ENCODE data around the gene DDX52. TPM values are rescaled to one million over a fixed set of nuclear protein-coding genes. Genes with fewer than 3 reads are reported as not detected.

DDX52 gene, protein sequence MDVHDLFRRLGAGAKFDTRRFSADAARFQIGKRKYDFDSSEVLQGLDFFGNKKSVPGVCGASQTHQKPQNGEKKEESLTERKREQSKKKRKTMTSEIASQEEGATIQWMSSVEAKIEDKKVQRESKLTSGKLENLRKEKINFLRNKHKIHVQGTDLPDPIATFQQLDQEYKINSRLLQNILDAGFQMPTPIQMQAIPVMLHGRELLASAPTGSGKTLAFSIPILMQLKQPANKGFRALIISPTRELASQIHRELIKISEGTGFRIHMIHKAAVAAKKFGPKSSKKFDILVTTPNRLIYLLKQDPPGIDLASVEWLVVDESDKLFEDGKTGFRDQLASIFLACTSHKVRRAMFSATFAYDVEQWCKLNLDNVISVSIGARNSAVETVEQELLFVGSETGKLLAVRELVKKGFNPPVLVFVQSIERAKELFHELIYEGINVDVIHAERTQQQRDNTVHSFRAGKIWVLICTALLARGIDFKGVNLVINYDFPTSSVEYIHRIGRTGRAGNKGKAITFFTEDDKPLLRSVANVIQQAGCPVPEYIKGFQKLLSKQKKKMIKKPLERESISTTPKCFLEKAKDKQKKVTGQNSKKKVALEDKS
- 43.4 and 169 TPM in 2 replicates for total RNA-seq (2011; cell fraction: chromatin; rRNA removed; ENCODE audit: low replicate concordance)
- 26.5 and 30.1 TPM in 2 replicates for total RNA-seq (2011; cell fraction: nucleolus; rRNA removed)
- 63.9 and 100 TPM in 2 replicates for total RNA-seq (2011; cell fraction: nucleoplasm; rRNA removed)
- total RNA-seq (2014; rRNA removed): 19.1 and 22.1 TPM in 2 replicates
- total RNA-seq (2014; rRNA removed; fragmentation: Illumina TruSeq; extraction: Trizol): 50.5 and 59.2 TPM in 2 replicates
- 33.3 and 39.5 TPM in 2 replicates for total RNA-seq (2015; rRNA removed; fragmentation: Illumina TruSeq; extraction: Trizol)
- total RNA-seq (2021): 37.0 and 37.6 TPM in 2 replicates
- polyA plus RNA-seq (2011; rRNA removed): 11.6 and 22.0 TPM in 2 replicates
- polyA plus RNA-seq (2011; cell fraction: cytosol; rRNA removed): 7.6 and 13.0 TPM in 2 replicates
- 17.6 and 28.7 TPM in 2 replicates for polyA plus RNA-seq (2011; cell fraction: nucleus; rRNA removed)
- 20.0 and 20.6 TPM in 2 replicates for polyA plus RNA-seq (2012)
- polyA plus RNA-seq (2014; fragmentation: Illumina TruSeq; extraction: Trizol): 38.3 and 50.1 TPM in 2 replicates
- polyA plus RNA-seq (2014; fragmentation: Nextera tagmentation; extraction: Ambion mirVana): 10 to 100 TPM; 30.2 to 34.8 TPM
- 20.8 and 24.2 TPM in 2 replicates for polyA plus RNA-seq (2014; rRNA removed)
- 25.0 and 39.3 TPM in 2 replicates for polyA minus RNA-seq (2011; rRNA and poly(A)+ RNA removed)
- polyA minus RNA-seq (2011; cell fraction: cytosol; rRNA and poly(A)+ RNA removed): 5.3 and 19.6 TPM in 2 replicates
- polyA minus RNA-seq (2011; cell fraction: nucleus; rRNA and poly(A)+ RNA removed): 18.3 and 19.4 TPM in 2 replicates
- percentile 86 among the genes with signal in this experiment for Bru-seq, nascent RNA
- BruChase-seq, experiment 1, labeled RNA remaining after a 2-hour chase: percentile 89 among the genes with signal in this experiment
- BruChase-seq, experiment 2, labeled RNA remaining after a 6-hour chase: percentile 88 among the genes with signal in this experiment
- long read RNA-seq, experiment 1, full-length matches to known transcripts: 100 of 178 reads
- long read RNA-seq, experiment 1, partial matches to known transcripts: 31 of 178 reads
- long read RNA-seq, experiment 1, other reads (novel, unspliced or antisense): 47 of 178 reads
- long read RNA-seq, experiment 2, full-length matches to known transcripts: 16 of 51 reads
- long read RNA-seq, experiment 2, partial matches to known transcripts: 26 of 51 reads
- long read RNA-seq, experiment 2, other reads (novel, unspliced or antisense): 9 of 51 reads
- long read RNA-seq, experiment 3, full-length matches to known transcripts: 8 of 55 reads
- long read RNA-seq, experiment 3, partial matches to known transcripts: 39 of 55 reads
- long read RNA-seq, experiment 3, other reads (novel, unspliced or antisense): 8 of 55 reads

DNA sequence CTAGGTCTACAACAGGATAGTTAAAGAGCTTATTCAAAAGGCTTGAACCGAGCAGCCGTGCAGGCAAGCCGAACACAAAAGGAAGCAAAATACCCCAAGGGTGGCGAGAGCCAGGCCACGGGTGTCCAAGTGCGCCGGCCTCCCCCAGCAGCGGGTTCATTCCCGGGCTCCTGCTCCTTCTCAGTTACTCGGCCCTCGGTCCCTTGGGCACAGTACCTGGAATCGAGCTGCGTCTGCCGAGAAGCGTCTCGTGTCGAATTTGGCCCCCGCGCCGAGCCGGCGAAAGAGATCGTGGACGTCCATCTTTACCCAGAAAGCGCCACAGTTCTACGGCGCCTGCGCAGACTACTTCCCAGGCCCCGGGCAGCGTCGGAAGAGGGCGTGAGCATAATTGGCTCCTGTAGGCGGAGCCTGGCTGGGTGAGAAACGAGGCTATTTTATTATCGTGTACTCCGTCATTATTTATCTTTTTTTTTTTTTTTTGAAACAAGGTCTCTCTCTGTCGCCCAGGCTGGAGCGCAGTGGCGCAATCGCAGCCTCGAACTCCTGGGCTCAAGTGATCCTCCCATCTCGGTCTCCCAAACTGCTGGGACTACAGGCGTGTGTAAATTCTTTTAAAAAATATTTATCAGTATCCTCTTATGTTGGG, at the start of gene DDX52:
Gene DDX52 (minus strand): TSS at position 329 of the 649 bp plus-strand sequence. CDS start 26 bp downstream, at position 303.
- ChIA-PET POLR2A (interaction anchor here (1.4 to 2.0 kb wide), 2 partner anchors 12 to 34 kb away, joined by 3 to 7 read pairs; partner anchors contain the start of gene SYNRG), CTCF (ENCODE audit: low intra/inter-chr PET ratio) (no interaction called here)
- peak within 1 kb of the TSS; percentile 63 for H3K4me3 ChIP-seq
- peak; percentile 94 to 96 (median 95) for DNase-seq (ENCODE audit: extremely low read depth in 1 of 4, low spot score in 3 of 4)
- peaks cover 7 to 12% of the 10 kb centered on the region in 2 experiments; a peak in 4 of 5 replicates for H3K4me1 ChIP-seq (replicated peaks in 1 of 2; ENCODE audit: control insufficient read depth in 2 of 2, insufficient read depth in 2 of 2, low read length in 2 of 2)
- no peaks in the 10 kb centered on the region for H3K9me1 ChIP-seq (ENCODE audit: control insufficient read depth, insufficient read depth, low read length)
- in situ Hi-C loops (cut with MboI): no loop called here
- H3K9me3 ChIP-seq (replicated peaks; ENCODE audit: control insufficient read depth, insufficient read depth, low read depth, low read length): no peaks in the 10 kb centered on the region
- peak within 1 kb of the TSS; percentile 73 for H3K27ac ChIP-seq (ENCODE audit: extremely low read depth, low read depth, low read length)
- H3K36me3 ChIP-seq (ENCODE audit: control insufficient read depth, insufficient read depth, low read length): peaks cover 21% of the 10 kb centered on the region
- peaks cover 48% of the 10 kb centered on the region for H3K79me2 ChIP-seq (ENCODE audit: control insufficient read depth, insufficient read depth, low read length)
- peak within 1 kb of the TSS; percentile 88 for H2AFZ ChIP-seq (ENCODE audit: low read depth, low read length)
- FAIRE-seq: no peak
- intact Hi-C loops (cut with micrococcal nuclease): no loop called here
- BruUV-seq (replicated peaks): no TSS peak
- under 1% methylated on average over 42 of the region's 43 CpGs for WGBS (ENCODE audit: insufficient coverage, low coverage, missing lambda C conversion rate)
- peak within 1 kb of the TSS; percentile 84 for H3K4me2 ChIP-seq (ENCODE audit: insufficient read depth, low read length)
- peak; percentile 98 for ATAC-seq
- no peaks in the 10 kb centered on the region; the same call in 1 of the 2 replicates for H4K20me1 ChIP-seq (replicated peaks; ENCODE audit: control insufficient read depth, insufficient read depth, low read length)
- H3K27me3 ChIP-seq (ENCODE audit: control insufficient read depth in 2 of 2, insufficient read depth in 2 of 2, low read length in 2 of 2): no peaks in the 10 kb centered on the region; a peak in 2 of 5 replicates
- peak within 1 kb of the TSS; percentile 90 to 99 for H3K9ac ChIP-seq (ENCODE audit: insufficient read depth in 1 of 2, low read depth in 2 of 2, low read length in 2 of 2)
- TF ChIP-seq, protein P1, sequence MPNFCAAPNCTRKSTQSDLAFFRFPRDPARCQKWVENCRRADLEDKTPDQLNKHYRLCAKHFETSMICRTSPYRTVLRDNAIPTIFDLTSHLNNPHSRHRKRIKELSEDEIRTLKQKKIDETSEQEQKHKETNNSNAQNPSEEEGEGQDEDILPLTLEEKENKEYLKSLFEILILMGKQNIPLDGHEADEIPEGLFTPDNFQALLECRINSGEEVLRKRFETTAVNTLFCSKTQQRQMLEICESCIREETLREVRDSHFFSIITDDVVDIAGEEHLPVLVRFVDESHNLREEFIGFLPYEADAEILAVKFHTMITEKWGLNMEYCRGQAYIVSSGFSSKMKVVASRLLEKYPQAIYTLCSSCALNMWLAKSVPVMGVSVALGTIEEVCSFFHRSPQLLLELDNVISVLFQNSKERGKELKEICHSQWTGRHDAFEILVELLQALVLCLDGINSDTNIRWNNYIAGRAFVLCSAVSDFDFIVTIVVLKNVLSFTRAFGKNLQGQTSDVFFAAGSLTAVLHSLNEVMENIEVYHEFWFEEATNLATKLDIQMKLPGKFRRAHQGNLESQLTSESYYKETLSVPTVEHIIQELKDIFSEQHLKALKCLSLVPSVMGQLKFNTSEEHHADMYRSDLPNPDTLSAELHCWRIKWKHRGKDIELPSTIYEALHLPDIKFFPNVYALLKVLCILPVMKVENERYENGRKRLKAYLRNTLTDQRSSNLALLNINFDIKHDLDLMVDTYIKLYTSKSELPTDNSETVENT (CRISPR knock-in tag; IDR thresholded peaks at IDR 0.05): peak; percentile 42; the same call in 1 of the 2 replicates
- TF ChIP-seq ZBTB17 (CRISPR knock-in tag; IDR thresholded peaks at IDR 0.05): no peak
- peak; percentile 82 for TF ChIP-seq PHF8 (IDR thresholded peaks at IDR 0.05; ENCODE audit: borderline replicate concordance, low read length)
- TF ChIP-seq HLTF (IDR thresholded peaks at IDR 0.05): no peak
- no peak for TF ChIP-seq NFXL1 (CRISPR knock-in tag; IDR thresholded peaks at IDR 0.05)
- TF ChIP-seq KLF6 (CRISPR knock-in tag; IDR thresholded peaks at IDR 0.05; ENCODE audit: borderline replicate concordance): no peak
- no peak for TF ChIP-seq ARID2 (IDR thresholded peaks at IDR 0.05)
- peak; percentile 78 for TF ChIP-seq TAF9B (IDR thresholded peaks at IDR 0.05; ENCODE audit: partially characterized antibody)
- peak; percentile 81 for TF ChIP-seq EP400 (IDR thresholded peaks at IDR 0.05)
- TF ChIP-seq BRD9 (IDR thresholded peaks at IDR 0.05; ENCODE audit: low read depth, partially characterized antibody): no peak
- TF ChIP-seq ZBTB7A (IDR thresholded peaks at IDR 0.05; ENCODE audit: borderline replicate concordance, control insufficient read depth, low read depth, low read length): no peak
- TF ChIP-seq ZNF282 (CRISPR knock-in tag; IDR thresholded peaks at IDR 0.05): no peak
- no peak for TF ChIP-seq RNF2 (IDR thresholded peaks at IDR 0.05)
- TF ChIP-seq SREBF1 (IDR thresholded peaks at IDR 0.05; ENCODE audit: borderline replicate concordance, low read depth, low read length): no peak

Measured in K562 (cell line).